ENCODE results near the gene SPATA16.
"Not testable (repeated sequence)": the region's sequence is repeated elsewhere in the genome, so short reads cannot be mapped to it uniquely, and the experiment has no call there.

SPATA16 gene, protein sequence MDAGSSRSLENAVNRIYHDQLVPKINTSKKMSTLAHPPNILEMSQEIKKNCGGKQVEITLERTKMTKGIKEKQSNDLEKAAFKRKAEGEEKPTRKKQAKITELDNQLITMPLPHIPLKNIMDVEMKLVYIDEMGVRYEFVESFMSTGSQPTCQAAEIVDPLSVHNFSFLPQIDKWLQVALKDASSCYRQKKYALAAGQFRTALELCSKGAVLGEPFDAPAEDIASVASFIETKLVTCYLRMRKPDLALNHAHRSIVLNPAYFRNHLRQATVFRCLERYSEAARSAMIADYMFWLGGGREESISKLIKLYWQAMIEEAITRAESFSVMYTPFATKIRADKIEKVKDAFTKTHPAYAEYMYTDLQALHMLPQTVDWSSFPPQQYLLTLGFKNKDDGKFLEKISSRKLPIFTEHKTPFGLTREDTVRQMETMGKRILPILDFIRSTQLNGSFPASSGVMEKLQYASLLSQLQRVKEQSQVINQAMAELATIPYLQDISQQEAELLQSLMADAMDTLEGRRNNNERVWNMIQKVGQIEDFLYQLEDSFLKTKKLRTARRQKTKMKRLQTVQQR

DNA sequence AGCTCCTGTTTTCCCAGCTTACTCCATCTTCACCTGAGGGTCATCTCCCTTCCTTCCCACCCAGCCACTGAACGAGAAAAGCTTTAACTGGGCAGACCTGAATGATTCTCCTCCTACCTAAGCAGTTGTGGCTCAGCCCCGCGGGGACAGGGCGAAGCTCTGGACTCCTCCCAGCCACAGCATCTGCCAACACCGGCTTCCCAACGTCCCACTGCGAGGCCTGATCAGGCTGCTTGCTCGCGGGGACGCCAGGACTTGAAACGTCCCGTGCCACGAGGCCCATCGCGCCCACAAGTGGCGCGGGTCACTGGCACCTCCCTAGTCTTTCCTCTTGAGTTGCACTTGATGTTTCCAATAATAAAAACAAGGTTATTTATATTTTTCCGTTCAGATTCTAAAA lies at the start of gene SPATA16:
Gene SPATA16 (minus strand): TSS at position 250 of the 400 bp plus-strand sequence. CDS start 23,504 bp downstream, outside the sequence.
- DNase-seq (ENCODE audit: low spot score): no peak

DNA sequence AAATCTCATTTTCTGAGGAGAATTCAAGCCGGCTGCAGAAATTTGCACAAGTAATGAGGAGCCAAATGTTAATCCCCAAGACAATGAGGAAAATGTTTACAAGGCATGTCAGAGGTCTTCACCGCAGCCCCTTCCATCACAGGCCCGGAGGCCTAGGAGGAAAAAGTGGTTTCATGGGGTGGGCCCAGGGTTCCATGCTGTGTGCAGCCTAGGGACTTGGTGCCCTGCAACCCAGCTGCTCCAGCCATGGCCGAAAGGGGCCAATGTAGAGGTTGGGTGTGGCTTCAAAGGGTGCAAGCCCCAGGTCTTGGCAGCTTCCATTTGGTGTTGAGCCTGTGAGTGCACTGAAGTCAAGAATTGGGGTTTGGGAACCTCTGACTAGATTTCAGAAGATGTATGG lies 42.0 kb upstream of the SPATA16 start:
- DNase-seq (ENCODE audit: low spot score): not testable (repeated sequence)

DNA sequence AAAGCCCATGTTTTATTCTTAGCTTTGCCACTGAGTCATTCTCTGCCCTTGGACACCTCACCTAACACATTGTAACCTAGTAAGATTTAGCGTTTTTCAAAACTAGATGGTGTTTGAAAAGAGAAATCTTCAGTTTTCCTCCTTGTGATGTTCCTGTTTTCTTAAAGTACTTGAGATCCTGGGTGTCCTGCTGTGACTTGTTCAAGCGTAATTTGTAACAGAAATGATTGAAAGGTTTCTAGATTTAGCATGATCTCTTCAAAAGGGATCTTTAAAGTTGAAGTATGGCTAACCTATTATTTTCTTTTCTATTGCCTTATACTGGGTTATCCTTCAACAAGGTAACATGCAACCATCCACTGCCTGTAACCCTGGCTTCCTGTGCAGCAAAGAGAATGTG lies 32.6 kb upstream of the SPATA16 start:
- no peak for DNase-seq (ENCODE audit: low spot score)

DNA sequence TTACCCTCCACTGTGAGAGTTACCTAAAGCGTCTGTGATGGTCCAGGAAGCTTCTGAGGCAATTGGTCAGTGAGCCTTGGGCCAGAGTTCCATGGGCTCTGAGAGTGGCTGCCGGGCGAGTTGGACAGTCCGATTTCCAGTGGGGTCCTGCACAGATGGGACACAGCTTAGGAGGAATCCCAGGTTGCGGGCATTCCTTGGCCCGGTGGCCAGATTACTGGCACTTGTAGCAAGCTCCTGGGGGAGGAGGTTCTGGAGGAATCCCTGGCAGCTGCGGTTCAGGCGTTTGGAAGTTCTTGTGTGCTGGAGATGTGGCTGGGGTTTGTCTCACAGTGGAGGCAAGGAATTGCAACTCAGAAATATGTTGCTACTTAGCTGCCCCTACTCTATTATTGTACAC lies 18.1 kb upstream of the SPATA16 start:
- DNase-seq (ENCODE audit: low spot score): not testable (repeated sequence)

DNA sequence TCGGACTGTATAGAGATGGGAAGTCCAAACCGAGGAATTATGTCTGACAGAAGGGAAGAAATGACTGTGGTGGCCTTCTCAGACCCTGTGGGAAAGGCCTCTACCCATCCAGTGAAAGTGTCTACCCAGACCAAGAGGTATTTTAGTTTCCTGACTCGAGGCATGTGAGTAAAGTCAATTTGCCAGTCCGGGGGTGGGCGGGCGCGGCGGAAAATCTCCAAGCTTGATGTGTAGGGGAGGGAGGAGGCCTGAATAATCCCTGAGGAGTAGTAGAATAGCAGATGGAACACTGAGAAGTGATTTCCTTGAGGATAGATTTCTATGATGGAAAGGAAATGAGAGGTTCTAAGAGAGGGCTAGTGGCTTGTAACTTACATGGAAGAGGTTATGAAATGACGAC lies 15.5 kb upstream of the SPATA16 start:
- DNase-seq (ENCODE audit: low spot score): not testable (repeated sequence)

DNA sequence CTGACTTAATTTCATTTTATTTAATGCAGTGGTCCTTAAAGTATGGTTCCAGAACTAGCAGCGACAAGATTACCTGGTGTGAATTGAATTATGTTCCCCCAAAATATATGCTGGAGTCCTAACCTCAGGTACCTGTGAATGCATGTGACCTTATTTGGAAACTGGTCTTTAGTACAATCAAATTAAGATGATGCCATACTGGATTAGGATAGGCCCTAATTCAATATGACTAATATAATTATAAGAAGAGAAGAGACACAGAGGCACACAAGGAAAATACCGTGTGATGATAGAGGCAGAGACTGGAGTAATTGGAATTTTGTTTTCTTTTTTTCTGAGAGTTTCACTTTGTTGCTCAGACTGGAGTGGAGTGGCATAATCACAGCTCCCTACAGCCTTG lies 12.6 kb upstream of the SPATA16 start:
- no peak for DNase-seq (ENCODE audit: low spot score)

DNA sequence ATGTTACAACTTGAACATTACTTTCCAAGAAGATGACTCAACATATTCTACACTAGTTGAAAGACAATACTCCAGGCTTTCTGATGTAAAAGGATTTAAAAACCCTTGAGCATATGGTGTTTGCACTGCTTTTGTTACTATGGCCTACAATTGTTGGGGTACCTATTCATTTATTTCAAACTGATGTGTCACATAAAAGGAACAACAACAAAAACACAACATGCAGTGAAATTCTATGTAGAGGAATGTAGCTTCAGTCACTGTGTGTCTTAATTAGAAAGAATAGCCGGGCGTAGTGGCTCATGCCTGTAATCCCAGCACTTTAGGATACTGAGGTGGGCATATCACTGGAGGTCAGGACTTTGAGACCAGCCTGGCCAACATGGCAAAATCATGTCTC lies 1.6 kb downstream of the SPATA16 start:
- no peak for DNase-seq (ENCODE audit: low spot score)

DNA sequence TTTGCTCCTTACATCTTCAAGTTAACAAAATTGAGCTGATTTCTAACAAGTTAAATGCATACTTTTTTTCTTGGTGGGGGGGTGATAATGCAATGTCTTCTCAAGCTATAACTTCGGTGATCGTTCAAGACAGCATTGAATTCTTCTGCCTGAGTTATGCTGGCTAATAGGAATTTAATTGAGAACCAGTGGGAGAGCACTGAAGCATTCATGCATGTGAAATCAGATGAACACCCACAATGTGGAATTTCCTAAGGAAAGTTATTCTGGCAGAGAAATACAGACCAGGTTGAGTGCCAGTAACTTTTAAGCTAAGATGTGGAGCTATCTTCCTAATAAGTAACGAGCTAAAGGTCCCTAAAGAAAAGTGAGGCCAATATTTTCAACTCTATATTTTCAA lies 3.0 kb downstream of the SPATA16 start:
- no peak for DNase-seq (ENCODE audit: low spot score)

DNA sequence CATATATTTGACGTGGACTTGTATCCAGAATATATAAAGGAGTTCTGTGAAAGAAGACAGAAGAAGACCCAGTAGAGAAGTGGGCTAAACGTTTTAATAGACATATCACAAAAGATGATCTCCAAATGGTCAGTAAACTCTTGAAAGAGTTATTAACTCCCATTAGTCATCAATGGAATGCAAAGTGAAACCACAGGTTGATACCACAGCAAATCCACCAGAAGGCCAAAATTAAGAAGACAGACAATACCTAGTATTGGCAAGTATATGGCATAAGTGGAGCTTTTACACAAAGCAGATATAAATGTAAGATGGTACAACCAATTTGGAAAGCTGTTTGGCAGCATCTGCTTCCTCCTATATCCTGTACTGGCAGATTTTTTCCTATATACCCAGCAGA lies 6.0 kb downstream of the SPATA16 start:
- no peak for DNase-seq (ENCODE audit: low spot score)

DNA sequence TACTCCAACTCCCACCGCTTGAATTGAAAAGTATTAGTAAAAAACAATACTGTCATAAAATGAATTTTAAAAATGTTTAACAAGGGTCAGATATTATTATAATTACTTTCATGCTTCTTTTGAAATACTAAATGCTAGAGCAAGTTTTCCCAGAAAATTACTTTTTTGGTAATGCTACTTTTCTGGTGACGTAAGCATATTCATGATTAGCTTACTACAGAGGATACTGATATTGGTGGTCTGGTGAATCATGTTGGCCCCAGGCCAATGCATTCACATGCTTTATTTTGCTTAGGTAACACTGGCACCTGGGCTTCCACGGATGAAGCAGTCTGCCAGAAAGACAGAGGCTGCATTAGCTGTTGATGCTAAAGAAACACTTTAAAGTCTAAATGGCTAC lies 12.4 kb downstream of the SPATA16 start:
- DNase-seq (ENCODE audit: low spot score): no peak

DNA sequence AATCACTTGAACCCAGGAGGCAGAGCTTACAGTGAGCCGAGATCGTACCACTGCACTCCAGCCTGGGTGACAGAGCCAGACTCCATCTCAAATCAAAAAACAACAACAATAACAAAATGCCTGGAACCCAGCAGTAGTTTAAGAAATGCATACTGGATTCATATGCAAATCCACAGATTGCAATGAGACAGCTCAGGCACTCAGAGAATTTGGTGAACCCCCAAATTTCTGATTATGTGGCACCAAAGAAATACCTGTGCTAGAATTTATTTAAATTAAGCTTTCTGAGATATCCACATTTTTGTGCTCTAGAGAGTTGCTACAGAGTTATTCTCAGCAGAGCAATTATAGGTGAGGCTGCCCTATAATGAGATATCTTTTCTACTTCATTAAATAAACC lies 29.7 kb downstream of the SPATA16 start:
- no peak for DNase-seq (ENCODE audit: low spot score)

DNA sequence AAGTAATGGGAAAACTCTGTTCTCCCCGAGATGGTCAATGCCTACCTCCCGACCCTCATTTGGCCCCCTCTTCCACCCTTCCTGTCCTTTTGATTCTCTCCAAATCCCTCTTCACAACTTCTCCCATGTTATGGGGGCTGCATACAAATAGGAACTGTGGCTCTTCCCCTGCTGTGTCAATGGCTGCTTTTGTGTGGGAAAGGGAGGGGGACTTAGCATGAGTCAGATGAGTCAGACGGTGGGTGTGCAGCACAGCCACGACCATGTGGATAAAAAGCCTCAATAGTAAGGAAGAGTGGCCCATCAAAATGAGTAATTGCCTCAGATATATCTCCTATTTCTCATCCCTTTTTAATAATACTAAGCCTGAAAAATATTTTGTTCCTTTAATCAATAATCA lies 31.9 kb downstream of the SPATA16 start:
- DNase-seq (ENCODE audit: low spot score): no peak

DNA sequence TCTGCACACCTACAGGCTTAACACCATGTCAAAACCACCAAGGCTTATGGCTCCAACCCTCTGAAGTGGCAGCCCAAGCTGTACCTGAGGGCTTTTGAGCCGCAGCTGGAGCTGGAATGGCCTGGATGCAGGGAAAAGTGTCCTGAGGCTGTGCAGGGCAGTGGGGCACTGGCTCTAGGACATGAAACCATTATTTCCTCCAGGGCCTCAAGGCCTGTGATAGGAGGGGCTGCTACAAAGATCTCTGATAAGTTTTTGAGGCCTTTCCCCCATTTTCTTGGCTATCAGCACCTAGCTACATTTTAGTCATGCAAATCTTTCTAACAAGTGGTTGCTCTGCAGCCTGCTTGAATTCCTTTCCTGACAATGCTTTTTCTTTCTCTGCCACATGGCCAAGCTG lies 37.6 kb downstream of the SPATA16 start:
- no peak for DNase-seq (ENCODE audit: low spot score)

DNA sequence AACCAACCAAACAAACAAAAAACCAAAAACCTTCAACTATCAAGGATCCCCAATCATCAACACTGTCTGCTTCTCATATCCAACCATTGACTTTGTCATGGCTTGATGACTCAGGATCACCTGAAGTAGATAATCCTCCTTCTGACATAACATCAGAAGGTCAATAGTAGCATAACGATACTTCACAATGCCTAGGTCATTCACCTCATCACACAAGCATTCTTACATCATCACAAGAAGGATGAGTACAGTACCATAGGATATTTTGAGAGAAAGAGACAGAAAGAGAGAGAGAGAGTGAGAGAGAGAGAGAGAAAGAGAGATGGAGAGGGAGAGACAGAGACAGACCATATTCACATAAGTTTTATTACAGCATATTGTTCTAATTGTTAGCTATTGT lies 42.1 kb downstream of the SPATA16 start:
- DNase-seq (ENCODE audit: low spot score): no peak

DNA sequence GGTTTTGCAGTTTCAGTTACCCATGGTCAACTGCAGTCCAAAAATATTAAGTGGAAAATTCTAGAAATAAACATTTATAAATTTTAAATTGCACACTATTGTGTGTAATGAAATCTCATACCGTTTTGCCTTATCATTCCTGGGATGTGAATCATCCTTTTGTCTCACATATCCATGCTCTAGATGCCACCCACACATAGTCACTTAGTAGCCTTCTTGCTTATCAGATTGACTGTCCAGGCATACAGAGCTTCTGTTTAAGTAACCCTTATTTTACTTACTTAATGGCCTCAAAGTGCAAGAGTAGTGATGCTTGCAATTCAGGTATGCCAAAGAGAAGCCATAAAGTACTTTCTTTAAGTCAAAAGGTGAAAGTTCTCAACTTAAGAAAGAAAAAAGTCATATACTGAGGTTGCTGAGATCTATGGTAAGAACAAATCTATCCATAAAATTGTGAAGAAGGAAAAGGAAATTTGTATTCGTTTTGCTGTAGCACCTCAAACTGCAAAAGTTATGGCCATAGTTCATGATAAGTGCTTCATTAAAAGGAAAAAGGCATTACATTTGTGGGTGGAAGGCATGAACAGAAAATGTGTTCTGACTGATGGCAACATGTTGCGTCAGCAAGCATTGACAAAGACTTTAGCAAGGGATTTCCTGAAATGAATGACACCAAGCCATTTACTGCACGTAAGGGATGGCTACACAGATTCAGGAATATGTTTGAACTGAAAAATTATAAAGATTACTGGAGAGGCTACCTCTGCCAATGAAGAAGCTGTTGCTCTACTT lies 43.8 kb downstream of the SPATA16 start:
- no peak for DNase-seq (ENCODE audit: low spot score)

DNA sequence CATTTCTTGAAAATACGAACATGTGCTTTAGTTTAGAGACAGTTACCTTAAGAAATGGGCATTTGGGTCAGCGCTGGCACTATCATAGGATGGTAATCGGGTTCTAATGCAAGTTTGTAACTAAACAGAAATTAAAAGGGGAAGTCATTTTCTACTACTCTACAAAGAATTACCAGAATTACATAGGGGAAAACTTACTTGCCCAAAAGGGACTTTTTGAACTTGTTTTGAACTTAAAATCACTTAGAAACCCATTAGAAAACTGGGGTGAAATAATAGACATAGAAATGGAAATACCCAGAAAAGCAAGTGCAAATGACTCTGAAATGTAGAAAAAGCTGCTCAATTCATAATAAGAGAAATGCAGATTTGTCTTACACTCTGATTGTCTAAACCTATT lies 44.9 kb downstream of the SPATA16 start:
- no peak for DNase-seq (ENCODE audit: low spot score)

DNA sequence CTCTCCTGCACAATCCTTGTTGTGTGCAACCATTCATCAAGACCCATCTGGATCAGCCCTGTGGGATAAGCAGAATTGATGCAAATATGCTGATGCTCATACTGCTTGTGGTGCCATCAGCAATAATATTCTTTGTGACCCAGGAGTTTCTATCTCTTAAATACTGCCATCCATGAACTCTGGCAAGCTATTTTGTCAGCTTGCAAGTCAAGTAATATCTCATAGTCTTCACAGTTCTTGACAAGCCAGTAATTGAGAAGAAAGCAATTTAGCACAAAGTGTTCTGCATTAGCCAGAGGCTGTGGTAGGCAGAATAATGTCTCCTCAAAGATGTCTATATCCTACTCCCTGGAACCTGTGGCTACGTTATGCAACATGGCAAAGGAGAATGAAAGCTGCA lies 49.0 kb downstream of the SPATA16 start:
- no peak for DNase-seq (ENCODE audit: low spot score)

DNA sequence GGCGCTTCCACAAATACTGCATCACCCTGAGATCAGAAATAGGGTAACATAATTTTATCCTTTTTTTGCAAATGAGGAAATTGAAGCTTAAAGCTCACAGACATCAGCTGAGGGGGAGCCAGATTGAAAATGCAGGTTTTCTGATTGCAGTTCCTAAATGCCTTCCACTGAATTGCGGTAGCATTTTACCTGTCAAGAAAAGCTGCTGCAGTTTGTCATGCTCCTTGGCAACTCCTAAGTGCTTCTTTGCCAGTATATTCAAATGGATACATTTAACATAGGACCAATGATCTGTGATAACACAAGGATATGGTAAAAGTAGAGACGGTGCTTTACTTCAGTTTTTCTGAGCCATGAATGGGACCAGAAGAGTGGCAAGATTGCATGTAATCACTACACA lies 50.5 kb downstream of the SPATA16 start:
- DNase-seq (ENCODE audit: low spot score): no peak

DNA sequence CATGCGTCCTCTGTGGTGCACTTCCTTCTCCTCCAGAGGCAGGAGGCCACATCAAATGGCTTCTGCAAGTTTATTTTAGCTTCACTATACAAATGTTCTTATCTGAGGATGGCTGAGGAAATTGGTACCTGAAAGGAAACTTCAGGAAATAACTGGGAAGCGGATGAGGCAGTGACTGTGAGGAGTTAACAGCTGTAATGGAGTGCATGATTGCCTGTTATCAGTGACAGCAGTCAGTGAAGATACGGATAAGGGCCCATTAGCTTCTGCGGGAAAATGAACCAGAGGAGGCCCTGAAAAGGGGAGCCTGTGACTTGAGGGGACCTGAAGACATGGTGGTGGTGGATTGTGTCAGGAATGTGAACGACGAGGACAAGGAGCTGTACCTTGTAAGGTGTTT lies 51.8 kb downstream of the SPATA16 start:
- DNase-seq (ENCODE audit: low spot score): no peak

DNA sequence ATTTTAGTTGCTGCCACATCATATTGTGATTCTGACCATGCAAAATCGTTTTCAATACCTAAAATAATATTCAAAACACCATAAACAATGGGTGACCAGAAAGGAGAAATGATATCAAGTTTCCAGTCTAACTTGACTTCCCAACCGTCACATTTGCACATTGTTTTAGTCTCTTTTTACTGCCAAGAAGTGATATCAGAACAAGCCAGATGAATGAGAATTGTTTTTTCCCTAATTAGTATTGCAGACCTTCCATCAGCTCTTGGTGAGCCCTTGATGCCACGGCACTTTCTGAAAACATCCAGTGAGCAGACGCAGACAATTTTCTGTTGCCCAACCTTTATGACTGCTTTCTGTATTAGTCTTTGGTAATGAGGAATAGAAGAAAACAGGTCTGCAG lies 62.5 kb downstream of the SPATA16 start:
- DNase-seq (ENCODE audit: low spot score): no peak

DNA sequence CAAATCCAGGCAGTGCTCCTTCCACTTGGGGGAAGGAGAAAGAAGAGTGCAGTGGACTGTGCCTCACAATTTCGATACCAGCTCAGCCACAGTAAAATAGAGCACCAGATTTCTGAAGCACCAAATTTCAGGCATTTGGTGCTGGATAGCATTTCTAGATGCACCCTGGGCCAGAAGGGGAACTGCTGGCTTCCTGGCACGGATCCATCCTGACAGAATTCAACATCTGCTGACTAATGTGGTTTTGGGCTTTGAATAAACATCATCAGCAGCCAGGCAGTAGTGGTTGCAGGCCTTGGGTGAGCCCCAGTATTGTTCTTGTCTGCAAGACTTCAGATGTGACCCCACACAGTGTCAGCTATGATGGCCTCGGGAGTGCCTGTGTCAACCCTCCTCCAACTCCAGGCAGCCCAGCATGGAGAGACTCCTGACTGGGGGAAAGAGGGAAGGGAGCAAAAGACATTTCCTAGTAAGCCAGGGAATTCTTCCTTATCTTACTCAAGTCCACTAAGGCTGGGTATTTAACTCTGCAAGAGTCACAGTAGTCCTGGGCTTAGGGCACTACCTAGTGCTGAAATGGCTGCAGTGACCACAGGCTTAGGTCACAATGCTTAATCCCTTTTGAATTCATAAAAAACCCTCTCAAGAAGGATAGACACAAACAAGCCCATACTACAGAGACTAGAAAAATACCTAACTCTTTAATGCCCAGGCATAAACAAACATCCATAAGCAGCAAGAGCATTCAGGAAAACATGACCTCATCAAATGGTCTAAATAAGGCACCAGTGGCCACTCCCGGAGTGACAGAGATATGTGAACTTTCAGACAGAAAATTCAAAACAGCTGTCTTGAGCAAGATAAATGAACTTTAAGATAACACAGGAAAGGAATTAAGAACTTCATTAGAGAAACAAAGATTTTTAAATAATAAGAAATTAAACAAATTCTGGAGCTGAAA lies 74.7 kb downstream of the SPATA16 start:
- no peak for DNase-seq (ENCODE audit: low spot score)

DNA sequence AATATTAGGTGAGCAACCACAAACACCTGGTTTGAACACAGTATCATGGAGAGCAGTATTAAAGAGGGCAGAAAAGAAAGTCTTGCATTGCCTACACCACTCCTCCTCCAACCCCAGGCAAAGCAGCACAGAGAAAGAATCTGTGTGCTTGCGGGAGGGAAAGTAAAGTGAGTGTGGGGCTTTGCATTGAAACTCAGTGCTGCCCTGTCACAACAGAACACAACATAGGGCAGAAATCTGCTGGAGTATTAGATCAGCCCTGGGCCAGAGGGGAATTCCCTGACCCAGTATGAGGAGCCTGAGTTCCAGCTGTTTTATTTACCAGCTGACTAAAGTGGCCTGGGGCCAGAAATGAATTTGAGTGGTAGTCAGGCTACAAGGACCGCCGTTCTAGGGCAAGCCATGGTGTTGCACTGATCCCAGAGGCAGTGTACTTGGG lies 75.5 kb downstream of the SPATA16 start:
- DNase-seq (ENCODE audit: low spot score): no peak

Measured in hematopoietic multipotent progenitor cell treated with erythropoietin and hydrocortisone succinate and interleukin-3 and kit ligand, for 15 days (in vitro differentiated cells).